PC-9 (cell line): ENCODE results near the gene INTU. TPM values are rescaled to one million over a fixed set of nuclear protein-coding genes. Genes with fewer than 3 reads are reported as not detected.

Source experiments
- BruUV-seq: library from RNA; stranded (reverse); fragments of 400-500 nt; replicated peaks from 2 replicates; lab custom pipeline; 2021; lab: Mats Ljungman, UMichigan
- CTCF ChIA-PET: fragments of 300-600 bp; sonication (Branson Sonifier 250); formaldehyde crosslinking; loops from one replicate; lab custom pipeline; 2022; ENCODE audit warnings: antibody characterized with exemption; lab: Charles Lee
- POLR2A ChIA-PET: fragments of 300-600 bp; sonication (Branson Sonifier 250); formaldehyde crosslinking; loops from one replicate; lab custom pipeline; 2022; ENCODE audit warnings: antibody characterized with exemption; ENCODE audit not compliant: unreplicated experiment; lab: Charles Lee
- DNase-seq, 2 experiments: peaks; one replicate each; pipeline versions ENCODE4 v3.0.0 to v3.0.0-alpha.2; 2015 to 2022; ENCODE audit warnings: mixed read lengths in 1 of 2
- H2AFZ ChIP-seq: fragments of 200-600 bp; sonication (generic); 2 replicates; pipeline ENCODE4 v1.8.1; 2017; ENCODE audit warnings: antibody characterized with exemption
- H3F3A ChIP-seq: fragments of 200-600 bp; sonication (generic); 2 replicates; pipeline ENCODE4 v1.8.1; 2017; ENCODE audit warnings: antibody characterized with exemption, mild to moderate bottlenecking, low read depth; ENCODE audit not compliant: insufficient read depth
- H3K27ac ChIP-seq: fragments of 200-600 bp; sonication (generic); 2 replicates; pipeline ENCODE4 v1.6.1; 2016; ENCODE audit warnings: mixed run types
- H3K27me3 ChIP-seq: fragments of 200-600 bp; sonication (generic); 2 replicates; pipeline ENCODE4 v1.6.1; 2016; ENCODE audit warnings: low read depth, mixed run types; ENCODE audit not compliant: insufficient read depth
- H3K36me3 ChIP-seq: fragments of 200-600 bp; sonication (generic); 2 replicates; pipeline ENCODE4 v1.6.1; 2016; ENCODE audit warnings: low read depth, mixed run types
- H3K4me1 ChIP-seq: fragments of 200-600 bp; sonication (generic); replicated peaks from 2 replicates; pipeline ENCODE4 v1.6.1; 2016; ENCODE audit warnings: mixed run types; ENCODE audit not compliant: insufficient read depth
- H3K4me2 ChIP-seq: fragments of 200-600 bp; sonication (generic); 2 replicates; pipeline ENCODE4 v1.6.1; 2017; ENCODE audit warnings: mixed run types
- H3K4me3 ChIP-seq: fragments of 200-600 bp; sonication (generic); 2 replicates; pipeline ENCODE4 v1.6.1; 2016; ENCODE audit warnings: mixed run types
- H3K79me2 ChIP-seq: fragments of 200-600 bp; sonication (generic); 2 replicates; pipeline ENCODE4 v1.6.1; 2017; ENCODE audit warnings: low read depth, mixed run types
- H3K9me2 ChIP-seq: fragments of 200-600 bp; sonication (generic); 2 replicates; pipeline ENCODE4 v1.8.1; 2017; ENCODE audit warnings: mild to moderate bottlenecking; ENCODE audit not compliant: insufficient read depth
- H3K9me3 ChIP-seq: fragments of 200-600 bp; sonication (generic); 2 replicates; pipeline ENCODE4 v1.8.1; 2016; ENCODE audit warnings: low read depth; ENCODE audit not compliant: insufficient read depth
- H4K20me1 ChIP-seq: fragments of 200-600 bp; sonication (generic); 2 replicates; pipeline ENCODE4 v1.8.1; 2017; ENCODE audit not compliant: insufficient read depth
- CTCF ChIP-seq: fragments of 200-600 bp; sonication (generic); conservative IDR thresholded peaks from 2 replicates; pipeline ENCODE4 v1.6.1; 2017; ENCODE audit warnings: mixed run types, antibody characterized with exemption, mild to moderate bottlenecking, moderate library complexity
- EZH2 ChIP-seq: fragments of 200-600 bp; sonication (generic); IDR thresholded peaks from 2 replicates; pipeline ENCODE4 v1.8.0; 2017; ENCODE audit warnings: antibody characterized with exemption, low read depth
- intact Hi-C: fragments of 100-400 bp; cut with micrococcal nuclease; formaldehyde crosslinking; loops from one replicate; pipeline ENCODE4 v1.10.0; 2022; ENCODE audit not compliant: unreplicated experiment
- total RNA-seq: library from RNA; stranded (reverse); gene quantifications from 2 replicates; pipeline ENCODE4 v1.2.3, GENCODE V29; 2021

The INTU gene
- total RNA-seq, 1 experiment from 2014 or later: 10.5 TPM

- H3K4me2 ChIP-seq: peak overlapping the region; percentile 83
- no TSS peak for BruUV-seq
- POLR2A ChIA-PET: interaction anchor here (0.5 to 0.8 kb wide), 4 partner anchors 10 to 215 kb away, joined by 3 to 14 read pairs (median 6); partner anchors contain the start of gene INTU
- intact Hi-C loops: loop anchor here (5.0 to 10.0 kb wide), 2 partner anchors 109 to 262 kb away; partner anchors contain the start of genes PLK4 and SLC25A31
- TF ChIP-seq EZH2 (no peak), CTCF (peak; percentile 61)
- no peaks in the 10 kb centered on the region for H3K4me1 ChIP-seq
- H3K4me3 ChIP-seq: peak overlapping the region; percentile 62
- H3K9me2 ChIP-seq: no peaks in the 10 kb centered on the region
- H3F3A ChIP-seq: no peaks in the 10 kb centered on the region
- CTCF ChIA-PET: interaction anchor here (0.5 to 1.0 kb wide), 3 partner anchors 109 to 951 kb away, joined by 4 to 5 read pairs (median 4); no protein-coding TSS in a partner anchor
- no peak overlapping the region for H3K27ac ChIP-seq
- no peaks in the 10 kb centered on the region for H4K20me1 ChIP-seq
- H3K9me3 ChIP-seq: no peaks in the 10 kb centered on the region
- peak overlapping the region; percentile 89 for H2AFZ ChIP-seq
- H3K36me3 ChIP-seq: no peaks in the 10 kb centered on the region
- peak; percentile 60 to 69 for DNase-seq
- no peaks in the 10 kb centered on the region for H3K79me2 ChIP-seq
- 0 out of 2 replicates have a peak, but pooled peaks cover 6% of the 10 kb centered on the region for H3K27me3 ChIP-seq
Measured at GRCh38 chr4:127622921-127623796, 9.6 kb upstream of the INTU start.

- no peak overlapping the region for H3K27ac ChIP-seq
- 0 out of 2 replicates have a peak, but pooled peaks cover 6% of the 10 kb centered on the region for H3K27me3 ChIP-seq
- no peaks in the 10 kb centered on the region for H3K36me3 ChIP-seq
- H3F3A ChIP-seq: no peaks in the 10 kb centered on the region
- no peaks in the 10 kb centered on the region for H3K79me2 ChIP-seq
- intact Hi-C loops: loop anchor here (5.0 to 10.0 kb wide), 2 partner anchors 109 to 261 kb away; partner anchors contain the start of genes PLK4 and SLC25A31
- H3K9me2 ChIP-seq: no peaks in the 10 kb centered on the region
- peak overlapping the region; percentile 89 for H2AFZ ChIP-seq
- peak in 1 of 2 experiments; percentile 8 for DNase-seq
- no peaks in the 10 kb centered on the region for H3K9me3 ChIP-seq
- H3K4me2 ChIP-seq: peak overlapping the region; percentile 83
- no peaks in the 10 kb centered on the region for H4K20me1 ChIP-seq
- peak overlapping the region; percentile 62 for H3K4me3 ChIP-seq
- BruUV-seq: no TSS peak
- TF ChIP-seq EZH2: no peak
- H3K4me1 ChIP-seq: no peaks in the 10 kb centered on the region
- POLR2A ChIA-PET: interaction anchor here (0.6 to 0.8 kb wide), 3 partner anchors 9 to 214 kb away, joined by 3 to 14 read pairs (median 9); partner anchors contain the start of gene INTU
- CTCF ChIA-PET: no interaction called here
Measured at GRCh38 chr4:127623797-127624083, 9.0 kb upstream of the INTU start.

GRCh38 chr4:127624173-127624572, 8.6 kb upstream of the INTU start:
- peak overlapping the region; percentile 89; the same call in 1 of the 2 replicates for H2AFZ ChIP-seq
- H3K27ac ChIP-seq: no peak overlapping the region
- peak overlapping the region; percentile 62; the same call in 1 of the 2 replicates for H3K4me3 ChIP-seq
- H3K79me2 ChIP-seq: no peaks in the 10 kb centered on the region
- H3K4me1 ChIP-seq: no peaks in the 10 kb centered on the region
- no peaks in the 10 kb centered on the region for H3K9me3 ChIP-seq
- H3K4me2 ChIP-seq: peak overlapping the region; percentile 83
- DNase-seq: no peak
- ChIA-PET CTCF (no interaction called here), POLR2A (no interaction called here)
- H3F3A ChIP-seq: no peaks in the 10 kb centered on the region
- TF ChIP-seq EZH2 (no peak), CTCF (no peak)
- BruUV-seq: no TSS peak
- no peaks in the 10 kb centered on the region for H3K36me3 ChIP-seq
- no peaks in the 10 kb centered on the region for H4K20me1 ChIP-seq
- 0 out of 2 replicates have a peak, but pooled peaks cover 6% of the 10 kb centered on the region for H3K27me3 ChIP-seq
- no peaks in the 10 kb centered on the region for H3K9me2 ChIP-seq
- intact Hi-C loops: loop anchor here (5.0 to 10.0 kb wide), 2 partner anchors 108 to 261 kb away; partner anchors contain the start of genes PLK4 and SLC25A31
